ENCODE data around the gene PEPD.

PEPD gene

DNA sequence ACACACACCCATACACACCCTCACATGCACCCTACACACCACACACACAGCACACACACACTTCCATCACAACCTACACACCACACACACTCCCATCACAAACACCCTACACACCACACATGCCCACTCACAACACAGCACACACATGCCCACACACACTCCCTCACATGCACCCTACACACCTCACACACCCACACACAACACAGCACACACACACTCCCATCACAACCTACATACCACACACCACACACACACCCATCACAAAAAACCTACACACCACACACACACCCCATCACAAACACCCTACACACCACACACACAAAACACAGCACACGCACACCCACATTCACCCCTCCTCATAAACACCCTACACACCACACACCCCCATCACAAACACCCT lies 15.1 kb downstream of the PEPD start:
- H3K27ac ChIP-seq, result no peak overlapping the region
- TF ChIP-seq, protein P1, sequence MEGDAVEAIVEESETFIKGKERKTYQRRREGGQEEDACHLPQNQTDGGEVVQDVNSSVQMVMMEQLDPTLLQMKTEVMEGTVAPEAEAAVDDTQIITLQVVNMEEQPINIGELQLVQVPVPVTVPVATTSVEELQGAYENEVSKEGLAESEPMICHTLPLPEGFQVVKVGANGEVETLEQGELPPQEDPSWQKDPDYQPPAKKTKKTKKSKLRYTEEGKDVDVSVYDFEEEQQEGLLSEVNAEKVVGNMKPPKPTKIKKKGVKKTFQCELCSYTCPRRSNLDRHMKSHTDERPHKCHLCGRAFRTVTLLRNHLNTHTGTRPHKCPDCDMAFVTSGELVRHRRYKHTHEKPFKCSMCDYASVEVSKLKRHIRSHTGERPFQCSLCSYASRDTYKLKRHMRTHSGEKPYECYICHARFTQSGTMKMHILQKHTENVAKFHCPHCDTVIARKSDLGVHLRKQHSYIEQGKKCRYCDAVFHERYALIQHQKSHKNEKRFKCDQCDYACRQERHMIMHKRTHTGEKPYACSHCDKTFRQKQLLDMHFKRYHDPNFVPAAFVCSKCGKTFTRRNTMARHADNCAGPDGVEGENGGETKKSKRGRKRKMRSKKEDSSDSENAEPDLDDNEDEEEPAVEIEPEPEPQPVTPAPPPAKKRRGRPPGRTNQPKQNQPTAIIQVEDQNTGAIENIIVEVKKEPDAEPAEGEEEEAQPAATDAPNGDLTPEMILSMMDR (conservative IDR thresholded peaks at IDR 0.05), result no peak

DNA sequence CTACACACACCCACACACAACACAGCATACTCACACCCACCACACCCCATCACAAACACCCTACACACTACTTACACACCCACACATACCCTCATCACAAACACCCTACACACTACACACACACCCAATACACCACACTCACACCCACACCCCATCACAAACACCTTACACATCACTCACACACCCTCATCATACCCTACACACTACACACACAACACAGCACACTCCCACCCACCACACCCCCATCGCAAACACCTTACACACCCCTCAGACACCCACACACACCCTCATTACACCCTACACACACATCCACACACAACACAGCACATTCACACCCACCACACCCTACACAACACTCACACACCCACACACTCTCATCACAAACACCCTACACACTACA lies 15.8 kb downstream of the PEPD start:
- no peak overlapping the region for H3K27ac ChIP-seq
- TF ChIP-seq, protein P1 (conservative IDR thresholded peaks at IDR 0.05), result no peak

DNA sequence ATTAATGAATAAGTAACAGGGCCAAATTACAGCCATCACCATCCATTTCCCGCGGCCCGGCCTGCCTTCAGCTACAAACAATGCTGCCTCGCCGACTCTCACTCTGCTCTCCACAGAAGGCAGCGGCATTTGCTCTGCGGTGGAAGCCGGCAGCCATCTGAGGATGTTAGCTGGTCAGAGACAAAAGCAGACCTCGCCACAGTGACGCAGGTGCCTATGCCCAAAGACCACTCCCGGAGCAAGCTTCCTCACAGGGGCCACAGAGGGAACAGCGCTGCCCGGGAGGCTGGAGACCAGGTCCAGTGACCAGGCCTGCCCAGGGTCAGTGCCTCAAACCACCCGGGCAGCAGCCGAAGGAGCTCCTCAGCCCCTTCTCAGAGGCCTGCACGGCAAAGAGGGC lies 16.4 kb downstream of the PEPD start:
- TF ChIP-seq, protein P1 (conservative IDR thresholded peaks at IDR 0.05), result no peak
- no peak overlapping the region for H3K27ac ChIP-seq

DNA sequence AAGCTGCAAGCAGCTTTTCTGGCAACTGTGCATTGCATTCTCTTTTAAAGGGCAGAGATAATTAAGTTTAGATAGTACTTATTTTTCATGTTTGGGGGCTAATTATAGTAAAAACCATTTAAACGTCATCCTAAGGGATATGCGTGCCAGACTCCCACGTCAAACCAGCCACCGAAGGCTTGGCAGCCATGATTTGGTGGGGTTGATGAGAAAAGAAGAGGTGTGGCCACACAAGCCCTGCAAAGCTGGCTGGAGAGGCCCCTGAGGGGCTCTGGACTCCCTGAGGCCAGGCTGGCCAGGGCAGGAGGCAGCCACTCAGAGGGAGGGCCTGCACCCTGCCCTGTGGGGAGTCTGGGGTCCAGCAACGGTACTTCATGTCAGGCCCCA lies 17.5 kb downstream of the PEPD start:
- TF ChIP-seq, protein P1 (conservative IDR thresholded peaks at IDR 0.05), result no peak
- H3K27ac ChIP-seq, result no peak overlapping the region

DNA sequence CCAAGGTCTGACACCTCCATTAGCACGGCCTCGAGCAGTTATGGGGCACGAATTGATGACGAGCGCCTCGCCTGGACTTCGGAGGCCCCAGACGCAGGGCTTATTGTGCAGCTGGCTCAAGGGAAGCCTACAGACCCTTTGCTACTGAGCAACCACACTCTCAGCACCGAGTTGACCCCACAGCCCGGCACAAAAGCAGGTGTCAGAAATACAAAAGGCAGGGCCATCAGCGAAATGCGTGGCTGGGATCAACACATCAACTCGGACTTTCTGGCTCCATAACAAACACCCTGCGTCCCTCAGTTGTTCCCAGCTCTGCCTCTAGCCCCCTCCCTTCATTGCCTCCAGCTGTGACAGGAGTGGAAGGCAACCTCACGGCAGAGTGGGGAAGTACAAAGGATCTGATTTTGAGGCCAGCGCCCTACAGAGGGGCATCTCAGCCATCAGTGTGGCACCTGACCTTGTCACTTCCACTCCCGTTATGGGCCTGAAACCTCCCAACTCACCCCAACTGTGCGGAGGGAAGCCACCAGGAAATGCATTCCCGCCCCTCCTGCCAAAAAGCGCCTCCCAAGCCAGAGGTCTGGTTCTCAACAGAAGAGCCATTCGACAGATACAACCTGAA lies 18.0 kb downstream of the PEPD start:
- no peak overlapping the region for H3K27ac ChIP-seq
- TF ChIP-seq, protein P1 (conservative IDR thresholded peaks at IDR 0.05), result no peak

DNA sequence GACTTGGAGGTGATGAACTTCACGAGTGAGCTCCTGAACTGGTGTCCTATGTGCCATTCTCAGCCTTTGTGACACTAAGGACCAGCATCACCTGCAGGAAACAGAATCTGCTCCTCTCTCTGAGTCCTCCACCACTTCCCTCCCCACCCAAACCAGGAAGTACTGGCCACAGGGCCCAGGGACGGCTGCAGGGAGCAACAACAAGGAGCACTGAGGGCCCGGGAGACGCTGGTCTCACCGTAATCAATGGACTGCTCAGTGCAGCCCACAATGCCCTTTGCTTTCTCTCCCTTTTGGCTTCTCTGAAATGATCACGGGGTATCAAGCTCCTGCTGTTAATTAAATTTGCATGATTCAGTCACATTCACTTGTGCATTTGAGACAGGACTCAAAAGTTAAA lies 18.6 kb downstream of the PEPD start:
- TF ChIP-seq, protein P1 (conservative IDR thresholded peaks at IDR 0.05), result no peak

DNA sequence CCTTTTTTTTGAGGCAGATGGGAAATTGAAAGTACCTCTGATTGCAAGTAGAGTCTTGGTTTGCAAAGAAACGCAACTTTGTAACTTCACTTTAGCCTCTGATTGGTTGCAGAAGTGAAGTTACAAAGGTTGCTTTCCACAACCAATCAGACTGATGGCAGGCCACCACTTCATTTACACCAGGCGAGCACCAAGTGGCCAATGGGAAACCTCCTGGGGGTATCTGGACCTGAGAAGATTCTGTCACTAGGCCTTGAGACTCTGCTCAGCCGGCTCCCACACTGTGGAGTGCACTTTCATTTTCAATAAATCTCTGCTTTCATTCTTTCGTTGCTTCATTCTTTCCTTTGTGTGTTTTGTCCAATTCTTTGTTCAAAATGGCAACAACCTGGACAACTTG lies 19.1 kb downstream of the PEPD start:
- TF ChIP-seq, protein P1 (conservative IDR thresholded peaks at IDR 0.05), result no peak
- H3K27ac ChIP-seq, result no peak overlapping the region

More for the DNA sequence above, 18.6 kb downstream of the PEPD start:
- H3K27ac ChIP-seq, result no peak overlapping the region
